NCI-H774 (cell line): ENCODE results near the gene AVPR2.

Experiments
- DNase-seq: peaks from one replicate; lab custom pipeline; 2025; lab: John Stamatoyannopoulos, UW

AVPR2 gene

GRCh38 chrX:153952373-153953026, 48.0 kb downstream of the AVPR2 start:
- no peak for DNase-seq

GRCh38 chrX:153953342-153953830, 48.9 kb downstream of the AVPR2 start:
- peak; percentile 27 for DNase-seq

GRCh38 chrX:153953892-153954557, 49.6 kb downstream of the AVPR2 start:
- DNase-seq: no peak

- no peak for DNase-seq
Measured at GRCh38 chrX:153954558-153955227, 50.2 kb downstream of the AVPR2 start.

- DNase-seq: no peak
Measured at GRCh38 chrX:153955228-153955732, 50.8 kb downstream of the AVPR2 start.

- DNase-seq: no peak
Measured at GRCh38 chrX:153956044-153956907, 51.8 kb downstream of the AVPR2 start.
